Measurements from ENCODE around the gene CDK4.
A peak's percentile ranks its signal among the peaks of the same experiment; 100 is the strongest.
"Not testable (repeated sequence)": the region's sequence is repeated elsewhere in the genome, so short reads cannot be mapped to it uniquely, and the experiment has no call there.

Gene CDK4

DNA sequence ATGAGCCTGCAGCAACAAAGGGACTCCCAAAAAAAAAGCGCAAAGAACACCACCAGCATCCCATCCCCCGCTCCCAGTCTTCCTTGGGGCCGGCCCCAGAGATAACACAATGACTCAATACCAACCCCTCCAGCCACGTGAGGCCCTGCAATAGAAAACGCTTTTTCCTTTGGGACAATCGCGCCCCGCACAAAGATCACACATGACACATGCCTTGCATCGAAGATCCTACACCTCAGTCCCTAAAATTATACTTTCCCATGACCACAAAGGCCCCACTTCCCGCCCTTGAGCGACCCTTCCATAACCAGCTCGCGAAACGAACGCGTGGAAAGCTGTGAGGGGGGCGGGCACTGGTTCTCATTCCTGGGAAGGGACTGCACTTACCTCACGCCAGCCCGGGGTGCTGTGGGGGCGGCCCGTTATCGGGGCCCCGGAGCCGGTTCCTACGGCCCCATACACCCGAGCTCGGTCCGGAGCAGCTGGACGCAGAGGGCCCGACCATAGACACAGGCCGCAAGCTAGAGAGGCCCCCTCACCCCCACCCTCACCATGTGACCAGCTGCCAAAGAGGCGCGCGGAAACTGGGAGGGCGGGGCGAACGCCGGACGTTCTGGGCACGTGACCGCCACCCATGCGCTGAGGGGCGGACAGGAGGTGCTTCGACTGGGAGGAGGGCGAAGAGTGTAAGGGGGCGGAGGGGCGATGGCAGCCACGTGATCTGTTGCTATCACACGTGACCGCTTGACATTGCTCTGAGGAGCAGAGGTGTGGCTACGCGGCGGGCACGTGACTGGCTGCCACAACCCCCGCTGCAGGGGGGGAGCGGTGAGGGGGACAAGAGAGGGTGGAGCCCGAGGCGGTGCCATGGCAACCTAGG is at the start of gene CDK4:
TSS of gene CDK4 (minus strand) at position 523 of the 880 bp plus-strand sequence. CDS start 593 bp downstream, outside the sequence.
- peak; percentile 100 for DNase-seq (ENCODE audit: low spot score)

DNA sequence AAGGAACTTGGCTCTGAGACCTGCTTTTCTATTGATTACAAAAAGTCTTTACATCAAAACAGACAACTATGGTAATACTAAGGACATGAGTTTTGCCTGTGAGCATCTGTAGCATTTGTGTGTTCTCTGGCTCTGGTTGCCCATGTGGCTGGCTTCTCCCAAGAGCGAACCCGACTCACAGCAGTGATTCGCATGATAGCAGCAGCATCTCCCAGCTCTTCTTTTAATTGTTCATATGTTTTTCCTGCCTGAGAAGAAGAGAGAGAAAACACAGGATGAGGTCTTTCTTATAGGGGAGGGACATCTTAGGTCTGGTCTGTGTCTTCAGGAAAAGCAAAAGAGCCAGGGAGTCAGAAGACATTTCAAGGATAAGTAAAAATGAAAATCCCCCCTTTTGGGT is 48.9 kb upstream of the CDK4 start:
- DNase-seq (ENCODE audit: low spot score): no peak

DNA sequence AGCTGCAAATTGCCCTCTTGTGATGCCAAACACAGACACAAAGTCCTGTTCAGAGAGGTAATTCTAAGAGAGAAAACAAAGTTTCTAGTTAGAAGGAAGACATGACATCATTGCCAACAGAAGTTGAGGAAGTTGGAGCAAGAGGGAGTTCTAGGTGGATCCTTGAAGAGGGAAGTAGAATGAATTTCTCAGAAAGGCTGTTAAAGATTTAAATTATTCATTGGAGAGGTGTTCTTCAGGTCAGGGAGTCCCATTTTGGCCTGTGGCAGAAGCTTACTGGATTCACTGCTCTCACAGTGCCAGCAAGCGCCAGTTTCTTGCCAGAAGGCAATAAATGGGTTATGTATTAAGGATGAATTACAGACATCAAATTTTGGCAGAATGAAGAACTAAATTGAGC is 45.8 kb upstream of the CDK4 start:
- DNase-seq (ENCODE audit: low spot score): no peak

DNA sequence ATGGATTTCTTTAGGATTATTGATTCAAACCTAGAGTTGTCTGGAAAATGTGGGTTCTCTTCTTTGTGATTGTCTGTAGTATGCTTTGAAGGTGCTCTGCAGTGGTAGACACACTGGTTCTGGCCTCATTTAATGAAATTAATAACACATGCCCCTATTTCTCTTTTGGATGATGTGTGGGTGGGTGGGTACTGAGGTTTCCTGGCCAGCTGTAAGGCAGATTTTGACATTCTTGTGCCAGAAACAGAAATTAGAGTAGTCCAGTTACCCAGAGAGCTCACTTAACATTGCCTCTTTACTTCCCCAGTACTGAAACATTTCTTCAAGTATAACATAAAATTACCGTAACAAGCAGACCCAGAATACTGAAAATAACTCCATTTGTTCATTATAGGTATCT is 44.9 kb upstream of the CDK4 start:
- DNase-seq (ENCODE audit: low spot score): no peak

DNA sequence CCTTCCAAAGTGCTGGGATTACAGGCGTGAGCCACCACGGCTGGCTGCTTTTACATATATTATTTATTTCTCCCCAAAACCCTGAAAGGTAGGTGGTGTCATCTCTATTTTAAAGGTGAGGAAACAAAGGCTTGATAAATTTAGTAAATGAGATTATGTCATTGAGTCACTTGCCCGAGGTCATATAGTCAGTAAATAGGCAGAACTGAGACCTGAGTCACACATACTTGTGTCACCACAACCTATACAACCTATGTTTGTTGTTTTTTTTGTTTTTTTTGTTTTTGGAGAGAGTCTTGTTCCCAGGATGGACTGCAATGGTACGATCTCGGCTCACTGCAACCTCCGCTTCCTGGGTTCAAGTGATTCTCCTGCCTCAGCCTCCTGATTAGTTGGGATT is 43.2 kb upstream of the CDK4 start:
- no peak for DNase-seq (ENCODE audit: low spot score)

DNA sequence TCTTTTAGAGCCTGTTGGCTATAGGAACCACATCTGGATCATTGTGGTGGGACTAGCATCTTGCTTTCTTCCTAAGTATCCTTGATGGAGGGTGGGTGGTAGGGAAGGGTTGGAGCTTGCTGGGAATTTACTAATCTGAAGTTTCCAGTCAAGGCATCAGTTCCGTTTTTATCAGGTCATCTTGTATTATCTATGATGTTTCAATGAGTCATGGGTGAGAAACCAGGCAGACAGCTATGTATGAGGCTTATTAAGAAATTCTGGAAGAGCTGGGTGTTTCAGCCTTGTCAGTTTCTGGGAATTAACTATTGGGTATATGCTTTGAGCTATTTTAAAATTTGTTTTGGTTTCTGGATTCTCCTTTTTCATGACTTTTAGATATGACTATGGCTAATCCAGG is 41.8 kb upstream of the CDK4 start:
- DNase-seq (ENCODE audit: low spot score): no peak

DNA sequence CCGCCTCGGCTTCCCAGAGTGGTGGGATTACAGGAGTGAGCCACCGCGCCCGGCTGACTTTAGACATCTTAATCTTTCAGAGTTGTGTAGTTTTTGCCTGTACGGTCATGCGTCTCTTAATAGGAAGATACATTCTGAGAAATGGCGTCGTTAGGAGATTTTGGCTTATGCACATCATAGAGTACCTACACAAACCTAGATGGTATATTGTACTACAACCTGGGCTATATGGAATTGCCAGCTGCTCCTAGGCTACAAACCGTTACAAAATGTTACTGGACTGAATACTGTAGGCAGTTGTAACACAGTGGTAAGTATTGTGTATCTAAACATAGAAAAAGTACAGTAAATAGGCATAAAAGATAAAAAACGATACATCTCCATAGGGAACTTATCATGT is 31.8 kb upstream of the CDK4 start:
- DNase-seq (ENCODE audit: low spot score): no peak

DNA sequence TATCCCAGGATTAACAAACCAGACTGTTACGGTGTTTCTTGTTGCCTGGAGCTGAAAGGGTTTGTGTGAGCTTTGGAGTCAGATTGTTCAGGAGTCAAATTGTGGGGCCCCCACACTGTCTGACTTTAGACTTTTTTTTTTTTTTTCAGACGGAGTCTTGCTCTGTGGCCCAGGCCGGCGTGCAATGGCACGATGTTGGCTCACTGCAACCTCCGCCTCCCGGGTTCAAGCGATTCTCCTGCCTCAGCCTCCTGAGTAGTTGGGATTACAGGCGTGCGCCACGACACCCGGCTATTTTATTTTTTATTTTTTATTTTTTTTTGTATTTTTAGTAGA is 31.3 kb upstream of the CDK4 start:
- DNase-seq (ENCODE audit: low spot score): no peak

DNA sequence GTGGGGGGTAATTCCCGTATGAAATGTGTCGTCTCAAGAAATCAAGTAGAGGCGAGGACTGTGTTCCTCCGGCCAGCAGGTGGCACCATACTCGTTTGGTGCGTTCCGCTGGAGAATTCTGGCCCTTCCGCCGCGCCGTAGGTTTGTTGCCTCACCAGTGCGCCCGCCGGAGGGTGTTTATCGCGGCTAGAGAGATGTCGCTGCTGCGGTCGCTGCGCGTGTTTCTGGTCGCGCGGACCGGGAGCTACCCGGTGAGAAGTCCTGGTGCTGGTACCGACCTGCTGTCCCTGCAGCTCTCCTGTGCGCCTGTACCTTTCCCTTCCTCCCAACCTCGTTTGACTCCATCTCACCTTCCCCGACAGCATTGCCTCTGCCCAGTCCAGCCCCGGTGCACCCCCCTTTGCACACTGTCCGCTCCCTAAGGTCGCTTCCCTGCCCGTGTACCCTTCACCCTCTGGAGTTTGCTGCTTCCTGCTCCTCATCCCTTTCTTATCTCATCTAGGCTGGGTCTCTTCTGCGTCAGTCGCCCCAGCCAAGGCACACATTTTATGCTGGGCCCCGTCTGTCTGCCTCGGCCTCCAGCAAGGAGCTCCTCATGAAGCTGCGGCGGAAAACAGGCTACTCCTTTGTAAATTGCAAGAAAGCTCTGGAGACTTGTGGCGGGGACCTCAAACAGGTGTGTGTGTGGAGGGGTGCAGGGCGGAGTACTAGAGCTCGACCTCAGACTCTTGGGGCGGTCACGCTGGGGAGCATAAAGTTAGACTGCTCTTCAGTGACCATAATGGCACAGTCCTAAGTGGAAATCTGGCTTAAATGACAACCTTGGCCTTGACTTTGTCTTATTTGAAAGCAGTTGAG is 30.7 kb upstream of the CDK4 start, which contains the start of gene TSFM:
TSS of gene TSFM (plus strand) at position 180 of the 858 bp plus-strand sequence. CDS start at position 195, 15 bp downstream.
- DNase-seq (ENCODE audit: low spot score): peak; percentile 96

DNA sequence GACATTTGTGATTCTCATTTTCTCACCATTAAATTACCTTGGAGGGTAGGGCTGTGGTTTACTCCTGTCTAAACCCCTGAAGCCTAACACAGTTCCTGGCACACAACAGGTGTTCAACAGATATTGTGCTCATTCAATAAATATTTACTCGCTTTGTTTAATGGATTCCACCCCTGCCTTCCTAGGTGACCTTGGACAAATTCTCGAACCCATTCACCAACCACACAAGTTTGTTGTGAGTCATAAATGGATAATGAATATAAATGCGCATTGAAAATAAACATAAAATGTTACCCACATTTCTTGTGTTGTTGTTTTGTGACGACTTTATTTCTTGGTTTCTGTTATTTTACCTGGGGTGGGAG is 30.1 kb upstream of the CDK4 start:
- DNase-seq (ENCODE audit: low spot score): no peak

DNA sequence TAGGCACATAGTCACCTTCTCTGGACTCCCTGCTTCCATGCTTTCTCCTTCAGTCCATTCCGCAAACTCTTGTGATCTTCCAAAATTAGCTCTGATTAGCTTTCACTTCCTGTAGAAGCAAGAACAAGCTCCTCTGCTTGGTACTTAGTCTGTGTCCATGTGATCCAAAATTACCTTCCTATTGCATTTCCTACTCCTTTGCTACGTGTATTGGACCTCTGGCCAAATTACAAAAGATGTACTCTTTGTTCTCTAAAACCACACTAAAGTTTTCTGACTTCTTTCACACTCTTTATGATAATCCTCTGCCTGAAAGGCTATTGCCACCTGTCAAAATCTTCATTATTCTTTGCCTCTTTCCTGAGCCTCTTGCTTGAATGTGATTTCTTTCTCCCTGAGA is 29.7 kb upstream of the CDK4 start:
- DNase-seq (ENCODE audit: low spot score): no peak

DNA sequence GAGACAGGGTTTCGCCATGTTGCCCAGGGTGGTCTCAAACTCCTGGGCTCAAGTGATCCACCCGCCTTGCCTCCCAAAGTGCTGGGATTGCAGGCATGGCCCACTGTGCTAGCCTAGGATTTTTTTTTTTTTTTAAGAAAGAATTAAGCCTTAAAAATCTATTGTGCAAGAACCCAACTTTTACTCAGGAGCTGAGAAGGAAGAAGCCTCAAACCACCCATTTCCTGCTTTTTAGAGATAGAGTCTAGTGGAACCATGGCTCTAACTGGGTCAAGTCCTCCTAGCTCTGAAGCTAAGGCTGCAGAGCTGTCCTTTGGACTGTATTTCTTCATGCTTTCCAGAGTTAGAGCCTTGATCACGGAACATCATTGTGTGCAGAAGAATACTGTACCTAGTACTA is 29.1 kb upstream of the CDK4 start:
- DNase-seq (ENCODE audit: low spot score): no peak

DNA sequence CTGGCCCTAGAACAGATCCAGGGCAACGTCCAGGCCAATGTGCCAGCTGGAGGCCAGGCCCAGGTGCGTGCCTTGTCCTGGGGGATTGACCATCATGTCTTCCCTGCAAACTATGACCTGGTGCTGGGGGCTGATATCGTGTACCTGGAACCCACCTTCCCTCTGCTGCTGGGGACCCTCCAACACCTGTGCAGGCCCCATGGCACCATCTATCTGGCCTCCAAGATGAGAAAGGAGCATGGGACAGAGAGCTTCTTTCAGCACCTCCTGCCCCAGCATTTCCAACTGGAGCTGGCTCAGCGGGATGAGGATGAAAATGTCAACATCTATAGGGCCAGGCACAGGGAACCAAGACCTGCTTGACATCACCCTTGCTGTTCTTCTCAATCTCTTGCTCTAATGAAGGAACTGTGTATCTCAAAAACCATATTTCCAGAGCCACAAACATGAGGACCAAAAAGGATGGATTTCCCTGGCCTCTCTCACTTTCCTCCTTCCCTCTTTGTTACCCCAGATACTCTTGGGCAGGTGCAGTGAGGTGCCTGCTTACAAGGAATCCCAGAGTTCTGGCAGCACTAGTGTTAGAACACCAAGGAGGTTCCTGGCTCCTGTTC is 28.3 kb upstream of the CDK4 start:
- no peak for DNase-seq (ENCODE audit: low spot score)

DNA sequence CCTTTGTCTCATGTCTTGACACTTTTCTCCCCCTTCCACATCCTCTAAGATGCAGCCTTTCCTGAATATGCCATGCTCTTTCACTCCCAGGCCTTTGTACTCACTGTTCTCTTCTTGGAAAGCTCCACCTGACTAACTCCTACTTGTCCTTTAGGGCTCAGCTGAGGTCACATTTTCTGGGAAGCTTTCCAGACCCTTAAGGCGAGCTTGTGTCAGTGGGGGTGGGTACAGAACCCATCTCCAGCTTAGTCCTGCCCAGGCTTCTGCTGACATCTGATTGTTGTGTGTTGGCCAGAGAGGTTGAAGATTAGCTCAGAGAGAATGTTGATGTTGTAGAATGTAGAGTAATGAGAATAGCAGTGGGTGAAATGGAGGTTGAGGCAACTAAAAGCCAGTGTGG is 27.6 kb upstream of the CDK4 start:
- DNase-seq (ENCODE audit: low spot score): no peak

DNA sequence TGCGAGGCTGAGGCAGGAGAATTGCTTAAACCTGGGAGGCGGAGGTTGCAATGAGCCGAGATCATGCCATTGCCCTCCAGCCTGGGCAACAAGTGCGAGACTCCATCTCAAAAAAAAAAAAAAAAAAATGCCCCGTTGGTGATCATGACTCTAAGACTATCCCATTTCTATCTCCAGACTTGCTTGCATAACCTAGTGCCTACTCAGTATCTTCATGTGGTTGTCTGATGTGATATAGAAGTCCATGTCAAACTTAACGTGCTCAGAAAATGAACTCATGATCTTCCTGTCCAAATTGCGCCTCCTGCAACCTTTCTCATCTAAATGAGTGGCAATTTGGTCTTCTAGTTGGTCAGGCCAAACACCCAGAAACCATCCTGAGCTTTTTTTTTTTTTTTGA is 25.8 kb upstream of the CDK4 start:
- DNase-seq (ENCODE audit: low spot score): no peak

DNA sequence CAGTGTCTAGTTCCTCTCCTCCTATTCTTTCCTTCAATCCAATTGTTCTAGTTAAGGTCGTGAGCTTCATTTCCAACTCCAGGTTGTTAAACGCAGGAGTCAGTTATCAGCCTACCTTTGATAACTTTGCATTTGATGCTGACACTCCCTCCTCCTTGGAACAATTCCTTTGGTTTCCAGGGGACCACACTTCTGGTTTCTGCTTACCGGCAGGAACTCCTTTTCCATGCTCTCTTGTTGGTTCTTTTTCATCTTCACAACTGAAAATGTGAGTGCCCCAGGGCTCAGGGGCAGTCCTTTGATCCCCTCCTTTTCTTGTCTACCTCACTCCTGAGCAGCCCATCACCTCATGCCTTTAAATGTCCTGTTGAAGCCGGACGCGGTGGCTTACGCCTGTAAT is 25.3 kb upstream of the CDK4 start:
- no peak for DNase-seq (ENCODE audit: low spot score)

DNA sequence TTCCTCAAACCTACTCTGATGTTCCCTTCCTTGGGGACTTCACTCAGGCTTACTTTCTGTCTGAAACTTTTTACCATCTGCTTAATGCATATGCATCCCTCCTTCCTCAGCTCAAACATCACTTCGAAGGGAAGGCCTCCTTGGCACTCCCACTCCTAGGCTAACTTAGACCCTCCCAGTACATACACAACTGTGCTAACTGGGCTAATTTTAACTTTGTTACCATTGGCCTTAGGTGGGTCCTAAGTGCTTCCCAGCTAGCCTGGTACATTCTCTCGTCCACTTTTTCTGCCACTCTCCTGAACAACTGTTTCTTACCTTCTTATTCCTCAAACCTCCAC is 24.1 kb upstream of the CDK4 start:
- DNase-seq (ENCODE audit: low spot score): no peak

DNA sequence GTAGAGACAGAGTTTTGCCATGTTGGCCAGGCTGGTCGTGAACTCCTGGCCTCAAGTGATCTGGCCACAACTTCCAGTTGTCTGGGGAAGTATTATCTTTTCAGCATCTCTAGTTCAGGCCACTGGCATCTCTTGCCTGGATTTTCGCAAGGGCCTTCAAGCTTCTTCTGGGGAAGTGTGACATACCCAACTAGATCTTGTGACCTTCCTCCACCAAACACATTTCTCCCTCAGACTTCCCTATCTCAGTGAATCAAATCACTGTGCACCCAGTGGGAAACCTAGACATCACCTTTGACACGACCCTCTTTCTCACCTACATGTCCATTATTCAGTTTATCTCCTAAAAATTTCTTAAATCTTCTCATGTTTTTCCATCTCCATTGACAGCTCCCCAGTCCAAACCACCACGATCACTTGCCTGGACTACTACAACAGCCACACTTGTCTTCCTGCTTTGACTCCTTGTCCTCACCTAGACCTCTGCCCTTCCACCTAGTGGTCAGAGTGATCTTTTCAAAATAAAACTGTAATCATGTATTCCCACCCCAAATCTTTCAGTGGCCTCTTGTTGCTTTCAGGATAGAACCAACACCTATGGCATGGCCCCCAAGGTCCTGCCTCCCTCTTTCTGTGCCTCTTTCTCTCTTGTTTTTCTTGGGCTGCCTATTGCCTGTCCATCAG is 23.6 kb upstream of the CDK4 start:
- DNase-seq (ENCODE audit: low spot score): no peak

DNA sequence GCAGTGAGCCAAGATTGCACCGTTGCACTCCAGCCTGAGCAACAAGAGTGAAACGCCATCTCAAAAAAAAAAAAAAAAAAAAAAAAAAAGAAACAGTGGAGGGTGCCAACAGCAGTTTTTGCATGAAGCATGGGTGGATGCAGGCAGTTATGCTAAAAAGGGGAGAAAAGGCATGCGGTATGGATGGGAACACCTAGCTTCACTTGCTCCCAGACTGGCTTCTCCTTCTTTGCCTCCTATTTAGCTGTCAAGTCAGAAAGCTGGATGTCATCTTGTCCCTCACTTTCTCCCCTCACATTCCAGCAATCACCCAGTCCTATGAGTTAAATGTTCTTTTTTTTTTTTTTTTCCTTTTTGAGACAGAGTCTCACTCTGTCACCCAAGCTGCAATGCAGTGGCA is 22.9 kb upstream of the CDK4 start:
- no peak for DNase-seq (ENCODE audit: low spot score)

DNA sequence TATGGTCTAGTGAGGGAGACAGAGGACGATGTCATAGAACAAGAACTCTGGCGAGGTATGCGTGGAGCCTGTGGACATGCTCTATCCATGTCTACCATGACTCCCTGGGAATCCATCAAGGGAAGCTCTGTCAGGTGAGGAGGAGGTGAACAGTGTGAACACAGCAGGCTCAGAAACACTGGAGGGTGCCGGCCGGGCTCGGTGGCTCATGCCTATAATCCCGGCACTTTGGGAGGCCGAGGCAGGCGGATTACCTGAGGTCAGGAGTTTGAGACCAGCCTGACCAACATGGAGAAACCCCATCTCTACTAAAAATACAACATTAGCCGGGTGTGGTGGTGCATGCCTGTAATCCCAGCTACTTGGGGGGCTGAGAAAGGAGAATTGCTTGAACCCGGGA is 22.5 kb upstream of the CDK4 start:
- DNase-seq (ENCODE audit: low spot score): not testable (repeated sequence)

DNA sequence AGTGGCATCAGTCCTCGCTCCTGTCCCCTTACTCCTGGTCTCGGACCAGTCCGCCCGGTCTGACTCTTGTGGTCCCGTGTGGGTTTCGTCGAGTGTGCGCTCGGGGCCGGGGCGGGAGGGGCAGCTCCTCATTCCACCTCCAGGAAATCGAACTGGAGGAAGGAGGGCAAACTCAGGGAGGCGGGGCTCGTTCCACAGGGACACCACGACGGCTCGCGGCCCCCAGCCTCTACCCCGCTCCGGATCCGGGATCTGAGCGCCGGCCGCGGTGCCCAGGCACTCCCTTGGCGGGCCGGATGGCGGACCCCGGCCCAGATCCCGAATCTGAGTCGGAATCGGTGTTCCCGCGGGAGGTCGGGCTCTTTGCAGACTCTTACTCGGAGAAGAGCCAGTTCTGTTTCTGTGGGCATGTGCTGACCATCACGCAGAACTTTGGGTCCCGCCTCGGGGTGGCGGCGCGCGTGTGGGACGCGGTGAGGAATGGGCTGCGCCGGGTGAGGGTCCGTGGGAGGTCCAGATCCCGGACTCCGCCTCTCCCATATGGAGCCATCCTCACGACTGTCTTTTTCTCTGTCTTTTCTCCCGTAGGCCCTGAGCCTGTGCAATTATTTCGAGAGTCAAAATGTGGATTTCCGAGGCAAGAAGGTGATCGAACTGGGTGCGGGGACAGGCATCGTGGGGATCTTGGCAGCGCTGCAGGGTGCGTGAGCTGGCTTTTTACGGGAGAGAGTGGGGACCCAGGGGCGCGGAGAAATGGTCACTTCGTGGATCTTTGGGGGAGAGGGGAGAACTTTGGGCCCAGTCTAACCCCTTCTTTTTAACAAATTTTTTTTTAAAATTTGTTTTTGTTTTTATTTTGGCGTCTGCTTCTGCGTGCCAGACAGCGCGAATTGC is 20.6 kb upstream of the CDK4 start, which contains the start of gene EEF1AKMT3:
TSS of gene EEF1AKMT3 (plus strand) at position 186 of the 894 bp plus-strand sequence. CDS start at position 297, 111 bp downstream.
- peak; percentile 55 for DNase-seq (ENCODE audit: low spot score)

All from Ammon's horn (tissue), 1 donor.